Cardiac ventricle fibroblast (primary cell): ENCODE measurements around the gene PLCB3. TPM values are rescaled to one million over a fixed set of nuclear protein-coding genes. Genes with fewer than 3 reads are reported as not detected.

ENCODE experiments used
- total RNA-seq: library from RNA; depleted of rRNA; stranded (reverse); fragments of >200 nt; gene quantifications from 2 replicates; pipeline ENCODE4 v1.2.3, GENCODE V29; 2015

The PLCB3 gene
- total RNA-seq, 1 donor from 2014 or later, result 26.1 TPM

DNA sequence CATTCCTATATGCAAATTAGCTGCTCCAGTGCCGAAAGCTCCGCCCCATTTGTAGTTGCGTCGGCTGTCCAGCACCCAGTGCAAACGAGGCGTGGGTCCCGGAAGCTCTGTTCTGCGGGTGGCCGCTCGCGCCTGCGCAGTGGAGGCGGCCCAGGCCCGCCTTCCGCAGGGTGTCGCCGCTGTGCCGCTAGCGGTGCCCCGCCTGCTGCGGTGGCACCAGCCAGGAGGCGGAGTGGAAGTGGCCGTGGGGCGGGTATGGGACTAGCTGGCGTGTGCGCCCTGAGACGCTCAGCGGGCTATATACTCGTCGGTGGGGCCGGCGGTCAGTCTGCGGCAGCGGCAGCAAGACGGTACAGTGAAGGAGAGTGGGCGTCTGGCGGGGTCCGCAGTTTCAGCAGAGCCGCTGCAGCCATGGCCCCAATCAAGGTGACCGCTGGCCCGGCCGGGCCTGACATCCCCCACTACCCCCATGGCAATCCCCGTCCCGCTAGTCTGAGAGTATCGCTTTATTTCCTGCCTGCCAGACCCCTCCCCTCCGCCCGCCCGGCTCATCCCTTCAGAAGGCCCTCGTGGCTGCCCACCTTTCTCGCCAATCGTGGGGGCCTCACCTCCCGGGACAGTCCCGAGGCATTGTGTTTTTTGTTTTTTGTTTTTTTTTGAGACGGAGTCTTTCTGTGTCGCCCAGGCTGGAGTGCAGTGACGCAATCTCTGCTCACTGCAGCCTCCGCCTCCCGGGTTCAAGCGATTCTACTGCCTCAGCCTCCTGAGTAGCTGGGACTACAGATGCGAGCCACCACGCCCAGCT, 66.8 kb downstream of the PLCB3 start, which contains the start of gene PRDX5:
TSS of gene PRDX5 (plus strand) at position 161 of the 805 bp plus-strand sequence. CDS start at position 256, 95 bp downstream.

Other genes starting within 250 kb of the PLCB3 start
- 0.06 TPM in 1 of 2 replicates, not detected in the other for gene FLRT1, start 215.6 kb upstream of the PLCB3 start, total RNA-seq
- 14.9 and 15.3 TPM in 2 replicates for gene MACROD1, start 85.4 kb upstream of the PLCB3 start, total RNA-seq
- 68.7 and 86.9 TPM in 2 replicates for gene STIP1, start 65.4 kb upstream of the PLCB3 start, total RNA-seq
- 13.7 and 14.4 TPM in 2 replicates for gene FERMT3, start 44.8 kb upstream of the PLCB3 start, total RNA-seq
- gene TRPT1, start 25.3 kb upstream of the PLCB3 start, total RNA-seq, result 16.2 and 19.6 TPM in 2 replicates
- 52.1 and 60.7 TPM in 2 replicates for gene NUDT22, start 25.3 kb upstream of the PLCB3 start, total RNA-seq
- gene DNAJC4, start 21.0 kb upstream of the PLCB3 start, total RNA-seq, result 9.1 and 11.5 TPM in 2 replicates
- 73.3 and 75.0 TPM in 2 replicates for gene VEGFB, start 16.9 kb upstream of the PLCB3 start, total RNA-seq
- 82.6 and 104 TPM in 2 replicates for gene FKBP2, start 10.4 kb upstream of the PLCB3 start, total RNA-seq
- 155 and 170 TPM in 2 replicates for gene PPP1R14B, start 4.6 kb upstream of the PLCB3 start, total RNA-seq
- 91.3 and 117 TPM in 2 replicates for gene BAD, start 33.1 kb downstream of the PLCB3 start, total RNA-seq
- gene GPR137, start 34.3 kb downstream of the PLCB3 start, total RNA-seq, result 29.6 and 31.4 TPM in 2 replicates
- gene KCNK4, start 39.8 kb downstream of the PLCB3 start, total RNA-seq, result not detected in 2 replicates
- gene CATSPERZ, start 48.8 kb downstream of the PLCB3 start, total RNA-seq, result 0.24 TPM in 1 of 2 replicates, not detected in the other
- gene ESRRA, start 54.0 kb downstream of the PLCB3 start, total RNA-seq, result 28.1 and 36.4 TPM in 2 replicates
- gene TRMT112, start 66.0 kb downstream of the PLCB3 start, total RNA-seq, result 202 and 252 TPM in 2 replicates
- 297 and 314 TPM in 2 replicates for gene PRDX5, start 66.6 kb downstream of the PLCB3 start, total RNA-seq
- gene CCDC88B, start 88.7 kb downstream of the PLCB3 start, total RNA-seq, result 0.54 and 0.69 TPM in 2 replicates
- gene RPS6KA4, start 107.6 kb downstream of the PLCB3 start, total RNA-seq, result 30.3 and 38.8 TPM in 2 replicates